K562 treated with DMSO at 1 percent for 24 hours (cell line): Measurements from ENCODE around the gene CYP1A2. TPM values are rescaled to one million over a fixed set of nuclear protein-coding genes. Genes with fewer than 3 reads are reported as not detected.

Experiments used
- total RNA-seq: library from RNA; unstranded; fragments of 300-600 nt; gene quantifications from 2 replicates; pipeline ENCODE4 v1.2.3, GENCODE V29; 2022; ENCODE audit warnings: low read depth; ENCODE audit not compliant: insufficient read depth

CYP1A2 gene
- not detected in 2 replicates for total RNA-seq

GRCh38 chr15:74748322-74748946 is at the start of gene CYP1A2:
CYP1A2 (plus strand) TSS chr15:74748845; CDS start chr15:74749739, 894 bp downstream.

GRCh38 chr15:74725225-74725774 is 23.3 kb upstream of the CYP1A2 start, which contains the start of gene CYP1A1:
CYP1A1 (minus strand) TSS chr15:74725528; CDS start chr15:74723097, 2,431 bp downstream.

GRCh38 chr15:74781431-74782258 is 33.0 kb downstream of the CYP1A2 start, which contains the start of gene CSK:
CSK (plus strand) TSS chr15:74782080; CDS start chr15:74798298, 16,218 bp downstream.

Other genes starting within 250 kb of the CYP1A2 start
- 37.7 and 38.3 TPM in 2 replicates for gene ARID3B, start 207.6 kb upstream of the CYP1A2 start, total RNA-seq
- 90.0 and 136 TPM in 2 replicates for gene CLK3, start 133.0 kb upstream of the CYP1A2 start, total RNA-seq
- gene EDC3, start 52.8 kb upstream of the CYP1A2 start, total RNA-seq, result 43.1 and 47.7 TPM in 2 replicates
- 0.17 and 0.78 TPM in 2 replicates for gene CYP1A1, start 23.3 kb upstream of the CYP1A2 start, total RNA-seq
- 73.2 and 90.4 TPM in 2 replicates for gene CSK, start 33.2 kb downstream of the CYP1A2 start, total RNA-seq
- not detected in 2 replicates for gene LMAN1L, start 64.0 kb downstream of the CYP1A2 start, total RNA-seq
- not detected in 2 replicates for gene CPLX3, start 77.8 kb downstream of the CYP1A2 start, total RNA-seq
- gene ULK3, start 94.3 kb downstream of the CYP1A2 start, total RNA-seq, result 39.3 and 50.0 TPM in 2 replicates
- gene SCAMP2, start 124.5 kb downstream of the CYP1A2 start, total RNA-seq, result 67.8 and 68.5 TPM in 2 replicates
- gene MPI, start 141.2 kb downstream of the CYP1A2 start, total RNA-seq, result 35.1 and 40.3 TPM in 2 replicates
- 20.4 and 21.5 TPM in 2 replicates for gene FAM219B, start 158.0 kb downstream of the CYP1A2 start, total RNA-seq
- gene COX5A, start 189.2 kb downstream of the CYP1A2 start, total RNA-seq, result 394 and 429 TPM in 2 replicates
- 38.6 and 41.0 TPM in 2 replicates for gene RPP25, start 207.9 kb downstream of the CYP1A2 start, total RNA-seq
- gene SCAMP5, start 246.7 kb downstream of the CYP1A2 start, total RNA-seq, result 0.27 TPM in 1 of 2 replicates, not detected in the other